Vagina (tissue), 2 donors: ENCODE data around the gene CELA2A. TPM values are rescaled to one million over a fixed set of nuclear protein-coding genes. Genes with fewer than 3 reads are reported as not detected.
"Not testable (repeated sequence)": the region's sequence is repeated elsewhere in the genome, so short reads cannot be mapped to it uniquely, and the experiment has no call there.

Experiments used
- DNase-seq, 2 donors: peaks; one replicate each; pipeline ENCODE4 v3.0.0-alpha.2; 2017; ENCODE audit errors: extremely low spot score in 2 of 2
- H3K27ac ChIP-seq: fragments of 200-600 bp; sonication (generic); one replicate; pipeline ENCODE4 v1.5.1; 2019
- H3K27me3 ChIP-seq: fragments of 200-600 bp; sonication (generic); one replicate; pipeline ENCODE4 v1.5.1; 2019
- H3K36me3 ChIP-seq, 2 donors: fragments of 200-600 bp; sonication (generic); one replicate each; pipeline ENCODE4 v1.5.1; 2017 to 2019
- H3K4me1 ChIP-seq: fragments of 200-600 bp; sonication (generic); one replicate; pipeline ENCODE4 v1.5.1; 2019
- H3K4me3 ChIP-seq, 2 donors: fragments of 200-600 bp; sonication (generic); 1 replicate in 1 of 2; 2 replicates in 1 of 2; pipeline ENCODE4 v1.5.1; 2016 to 2019
- H3K9me3 ChIP-seq: fragments of 200-600 bp; sonication (generic); one replicate; pipeline ENCODE4 v1.5.1; 2019
- POLR2A ChIP-seq, 2 donors: fragments of 450-650 bp; IDR thresholded peaks; one replicate each; pipeline ENCODE4 v1.6.1; 2017; ENCODE audit warnings: antibody characterized with exemption in 2 of 2, mild to moderate bottlenecking in 2 of 2, moderate library complexity in 2 of 2
- POLR2AphosphoS5 ChIP-seq, 2 donors: sonication (generic); formaldehyde crosslinking; IDR thresholded peaks; one replicate each; pipeline ENCODE4 v1.9.0; 2017; ENCODE audit warnings: antibody characterized with exemption in 2 of 2, mild to moderate bottlenecking in 2 of 2, low read depth in 1 of 2; ENCODE audit not compliant: insufficient read depth in 1 of 2
- intact Hi-C: fragments of 100-400 bp; cut with DNase I; formaldehyde crosslinking; loops from one replicate; pipeline ENCODE4 v1.15.1; 2023
- total RNA-seq: library from RNA; depleted of rRNA; stranded (reverse); fragments of >200 nt; gene quantifications from one replicate; pipeline ENCODE4 v1.2.3, GENCODE V29; 2016
- TF ChIP-seq, protein P1 (sequence below), 3 experiments: fragments of 450-650 bp in 2 of 3; fragments of 200-600 bp in 1 of 3; sonication (generic) in 1 of 3; IDR thresholded peaks; one replicate each; pipeline ENCODE4 v1.5.1; 2017 to 2019; ENCODE audit warnings: antibody characterized with exemption in 3 of 3, mild to moderate bottlenecking in 2 of 3, moderate library complexity in 2 of 3

The CELA2A gene
- total RNA-seq, 1 donor from 2014 or later, result not detected

DNA sequence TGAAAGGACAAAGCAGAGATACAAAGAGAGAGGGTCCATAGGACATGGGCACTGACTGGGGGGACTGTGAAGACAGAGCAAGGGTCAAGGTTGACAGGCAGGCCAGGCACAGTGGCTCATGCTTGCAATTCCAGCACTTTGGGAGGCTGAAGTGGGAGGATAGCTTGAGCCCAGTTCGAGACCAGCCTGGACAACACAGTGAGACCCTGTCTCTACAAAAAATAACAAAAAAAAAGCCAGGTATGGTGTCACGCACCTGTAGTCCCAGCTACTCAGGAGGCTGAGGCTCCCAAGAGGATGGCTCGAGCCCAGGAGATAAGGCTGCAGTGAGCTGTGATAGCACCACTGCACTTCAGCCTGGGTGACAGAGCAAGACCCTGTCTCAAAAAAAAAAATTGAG lies 63.1 kb downstream of the CELA2A start:
- no peaks in the 10 kb centered on the region for H3K9me3 ChIP-seq
- TF ChIP-seq POLR2A (IDR thresholded peaks at IDR 0.05) (no peak), POLR2AphosphoS5 (IDR thresholded peaks at IDR 0.05; ENCODE audit: insufficient read depth in 1 of 2, low read depth in 1 of 2) (no peak)
- TF ChIP-seq, protein P1, sequence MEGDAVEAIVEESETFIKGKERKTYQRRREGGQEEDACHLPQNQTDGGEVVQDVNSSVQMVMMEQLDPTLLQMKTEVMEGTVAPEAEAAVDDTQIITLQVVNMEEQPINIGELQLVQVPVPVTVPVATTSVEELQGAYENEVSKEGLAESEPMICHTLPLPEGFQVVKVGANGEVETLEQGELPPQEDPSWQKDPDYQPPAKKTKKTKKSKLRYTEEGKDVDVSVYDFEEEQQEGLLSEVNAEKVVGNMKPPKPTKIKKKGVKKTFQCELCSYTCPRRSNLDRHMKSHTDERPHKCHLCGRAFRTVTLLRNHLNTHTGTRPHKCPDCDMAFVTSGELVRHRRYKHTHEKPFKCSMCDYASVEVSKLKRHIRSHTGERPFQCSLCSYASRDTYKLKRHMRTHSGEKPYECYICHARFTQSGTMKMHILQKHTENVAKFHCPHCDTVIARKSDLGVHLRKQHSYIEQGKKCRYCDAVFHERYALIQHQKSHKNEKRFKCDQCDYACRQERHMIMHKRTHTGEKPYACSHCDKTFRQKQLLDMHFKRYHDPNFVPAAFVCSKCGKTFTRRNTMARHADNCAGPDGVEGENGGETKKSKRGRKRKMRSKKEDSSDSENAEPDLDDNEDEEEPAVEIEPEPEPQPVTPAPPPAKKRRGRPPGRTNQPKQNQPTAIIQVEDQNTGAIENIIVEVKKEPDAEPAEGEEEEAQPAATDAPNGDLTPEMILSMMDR (IDR thresholded peaks at IDR 0.05), result no peak
- H3K27ac ChIP-seq, result no peak overlapping the region
- no peak overlapping the region for H3K4me3 ChIP-seq
- H3K27me3 ChIP-seq, result no peaks in the 10 kb centered on the region
- intact Hi-C loops, result no loop called here
- no peak for DNase-seq
- peaks cover 0 to 9% of the 10 kb centered on the region in 2 donors for H3K36me3 ChIP-seq
- peaks cover 11% of the 10 kb centered on the region for H3K4me1 ChIP-seq

DNA sequence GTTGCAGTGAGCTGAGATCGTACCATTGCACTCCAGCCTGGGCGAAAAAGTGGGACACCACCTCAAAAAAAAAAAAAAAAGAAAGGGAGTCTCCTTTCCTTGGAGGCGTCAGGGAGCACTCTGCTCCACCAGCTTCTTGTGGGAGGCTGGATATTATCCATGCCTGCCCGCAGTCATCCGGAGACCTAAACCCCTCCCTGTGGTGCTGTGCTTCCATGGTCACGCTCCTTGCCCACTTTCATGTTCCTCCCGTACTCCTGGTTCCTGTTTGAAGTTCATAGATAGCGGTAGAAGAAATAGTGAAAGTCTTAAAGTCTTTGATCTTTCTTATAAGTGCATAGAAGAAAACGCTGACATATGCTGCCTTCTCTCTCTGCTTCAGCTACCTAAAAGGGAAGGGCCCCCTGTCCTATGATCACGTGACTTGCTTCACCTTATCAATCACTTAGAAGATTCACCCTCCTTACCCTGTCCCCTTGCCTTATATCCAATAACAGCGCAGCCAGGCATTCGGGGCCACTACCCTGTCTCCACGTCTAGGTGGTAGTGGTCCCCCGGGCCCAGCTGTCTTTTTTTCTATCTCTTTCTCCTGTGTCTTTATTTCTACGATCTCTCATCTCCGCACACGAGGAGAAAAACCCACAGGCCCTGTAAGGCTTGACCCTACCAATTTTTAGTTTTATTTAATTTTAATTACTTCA lies 64.8 kb downstream of the CELA2A start:
- H3K9me3 ChIP-seq, intact Hi-C loops: not testable (repeated sequence)

More for the DNA sequence above, 64.8 kb downstream of the CELA2A start:
- not testable (repeated sequence) for H3K27me3 ChIP-seq, H3K4me3 ChIP-seq, H3K27ac ChIP-seq, H3K36me3 ChIP-seq, DNase-seq
- H3K4me1 ChIP-seq, result peaks cover 22% of the 10 kb centered on the region

Other genes starting within 250 kb of the CELA2A start
- gene FHAD1, start 209.5 kb upstream of the CELA2A start, total RNA-seq, result not detected
- gene EFHD2, start 46.8 kb upstream of the CELA2A start, total RNA-seq, result 57.2 TPM
- gene CTRC, start 18.3 kb upstream of the CELA2A start, total RNA-seq, result not detected
- not detected for gene CELA2B, start 19.4 kb downstream of the CELA2A start, total RNA-seq
- gene CASP9, start 67.5 kb downstream of the CELA2A start, total RNA-seq, result 22.1 TPM
- 29.5 TPM for gene DNAJC16, start 70.1 kb downstream of the CELA2A start, total RNA-seq
- gene AGMAT, start 128.3 kb downstream of the CELA2A start, total RNA-seq, result 1.5 TPM
- gene DDI2, start 160.7 kb downstream of the CELA2A start, total RNA-seq, result 59.2 TPM
- 56.2 TPM for gene PLEKHM2, start 227.6 kb downstream of the CELA2A start, total RNA-seq